ENCODE results near the gene PALD1.
"Not testable (repeated sequence)": the region's sequence is repeated elsewhere in the genome, so short reads cannot be mapped to it uniquely, and the experiment has no call there.

Gene PALD1

GRCh38 chr10:70573599-70574506 is 95.3 kb downstream of the PALD1 start:
- no peak overlapping the region for H3K27ac ChIP-seq
- TF ChIP-seq ZFX (IDR thresholded peaks at IDR 0.05) (no peak), CTCF (conservative IDR thresholded peaks at IDR 0.05) (no peak)

- no peak for TF ChIP-seq CTCF (conservative IDR thresholded peaks at IDR 0.05)
- no peak for TF ChIP-seq ZFX (IDR thresholded peaks at IDR 0.05)
- no peak overlapping the region for H3K27ac ChIP-seq
Observed at GRCh38 chr10:70575486-70575873, 96.9 kb downstream of the PALD1 start.

GRCh38 chr10:70575874-70576802 is 97.6 kb downstream of the PALD1 start:
- H3K27ac ChIP-seq = no peak overlapping the region
- TF ChIP-seq CTCF (conservative IDR thresholded peaks at IDR 0.05) (no peak), ZFX (IDR thresholded peaks at IDR 0.05) (no peak)

- TF ChIP-seq CTCF (conservative IDR thresholded peaks at IDR 0.05) = no peak
- no peak for TF ChIP-seq ZFX (IDR thresholded peaks at IDR 0.05)
- no peak overlapping the region for H3K27ac ChIP-seq
Observed at GRCh38 chr10:70576803-70577517, 98.4 kb downstream of the PALD1 start.

GRCh38 chr10:70578371-70578947 is 99.9 kb downstream of the PALD1 start:
- TF ChIP-seq CTCF (conservative IDR thresholded peaks at IDR 0.05) (no peak), ZFX (IDR thresholded peaks at IDR 0.05) (no peak)
- no peak overlapping the region for H3K27ac ChIP-seq

- TF ChIP-seq ZFX (IDR thresholded peaks at IDR 0.05) = no peak
- H3K27ac ChIP-seq = no peak overlapping the region
Observed at GRCh38 chr10:70579234-70580002, 100.9 kb downstream of the PALD1 start.

GRCh38 chr10:70581176-70581575 is 102.6 kb downstream of the PALD1 start:
- H3K27ac ChIP-seq = not testable (repeated sequence)
